Stomach (tissue), 9 donors: ENCODE measurements around the gene ARFIP1. TPM values are rescaled to one million over a fixed set of nuclear protein-coding genes. Genes with fewer than 3 reads are reported as not detected.

ENCODE experiments used
- DNase-seq, 2 donors: peaks; one replicate each; pipeline versions ENCODE4 v3.0.0 to v3.0.0-alpha.2; 2013 to 2019
- H3K27ac ChIP-seq, 5 donors: fragments of 200-600 bp in 4 of 5; sonication (generic) in 4 of 5; one replicate each; pipeline ENCODE4 v1.5.1; 2013 to 2019; ENCODE audit warnings: mild to moderate bottlenecking in 1 of 5, moderate library complexity in 1 of 5
- H3K27me3 ChIP-seq, 3 donors: fragments of 200-600 bp; sonication (generic); one replicate each; pipeline ENCODE4 v1.5.1; 2017 to 2019; ENCODE audit warnings: mixed run types in 1 of 3
- H3K36me3 ChIP-seq, 4 donors: fragments of 200-600 bp; sonication (generic); 1 replicate in 3 of 4; 2 replicates in 1 of 4; pipeline ENCODE4 v1.5.1; 2016 to 2019
- H3K4me1 ChIP-seq, 4 donors: fragments of 200-600 bp; sonication (generic); one replicate each; pipeline ENCODE4 v1.5.1; 2016 to 2019
- H3K4me3 ChIP-seq, 4 donors: fragments of 200-600 bp; sonication (generic) in 3 of 4; one replicate each; pipeline ENCODE4 v1.5.1; 2016 to 2019; ENCODE audit warnings: mild to moderate bottlenecking in 1 of 4
- H3K9me3 ChIP-seq, 4 donors: fragments of 200-600 bp; sonication (generic); one replicate each; pipeline ENCODE4 v1.5.1; 2016 to 2019
- EP300 ChIP-seq: sonication (generic); formaldehyde crosslinking; IDR thresholded peaks from one replicate; pipeline ENCODE4 v1.6.1; 2017; ENCODE audit warnings: antibody characterized with exemption
- POLR2A ChIP-seq, 4 donors: fragments of 450-650 bp; IDR thresholded peaks; one replicate each; pipeline ENCODE4 v1.6.1; 2016; ENCODE audit warnings: antibody characterized with exemption in 4 of 4, control low read depth in 2 of 4, mild to moderate bottlenecking in 1 of 4, moderate library complexity in 1 of 4
- POLR2AphosphoS5 ChIP-seq, 3 donors: sonication (generic); formaldehyde crosslinking; IDR thresholded peaks; one replicate each; pipeline ENCODE4 v1.6.1; 2016; ENCODE audit warnings: antibody characterized with exemption in 3 of 3
- WGBS, 5 donors: extraction: QIAGEN DNeasy Blood & Tissue Kit in 3 of 5; methylation state at CpG; one replicate each; pipeline versions ENCODE4 v1.1.5 to v1.1.7; 2013 to 2018; 5-methylcytosine and 5-hydroxymethylcytosine counted together
- intact Hi-C: fragments of 100-400 bp; cut with DNase I; formaldehyde crosslinking; loops from one replicate; pipeline ENCODE4 v1.15.1; 2023; ENCODE audit warnings: low total_unique reads
- polyA plus RNA-seq, 3 donors: library from polyadenylated mRNA; stranded (reverse); fragments of 200-250 nt; gene quantifications; one replicate each; pipeline ENCODE4 v1.2.3, GENCODE V29; 2013
- total RNA-seq, 5 donors: library from RNA; depleted of rRNA; stranded (reverse); fragments of >200 nt; gene quantifications; one replicate each; pipeline versions ENCODE4 v1.1.0 to v1.2.3, GENCODE V29; 2014 to 2016
- TF ChIP-seq, protein P1 (sequence below), 7 experiments: fragments of 450-650 bp in 4 of 7; fragments of 200-600 bp in 3 of 7; sonication (generic) in 3 of 7; IDR thresholded peaks; one replicate each; pipeline ENCODE4 v1.5.1; 2016 to 2019; ENCODE audit warnings: antibody characterized with exemption in 7 of 7, control low read depth in 2 of 7, mild to moderate bottlenecking in 1 of 7
- donor health status: healthy with polysubstance abuse.
- donor health status: Bipolar disorder and iron deficiency.
- donor health status: healthy.

Gene ARFIP1
- total and polyA plus RNA-seq, 8 donors: 15.3 to 103 (median 39.4) TPM

DNA sequence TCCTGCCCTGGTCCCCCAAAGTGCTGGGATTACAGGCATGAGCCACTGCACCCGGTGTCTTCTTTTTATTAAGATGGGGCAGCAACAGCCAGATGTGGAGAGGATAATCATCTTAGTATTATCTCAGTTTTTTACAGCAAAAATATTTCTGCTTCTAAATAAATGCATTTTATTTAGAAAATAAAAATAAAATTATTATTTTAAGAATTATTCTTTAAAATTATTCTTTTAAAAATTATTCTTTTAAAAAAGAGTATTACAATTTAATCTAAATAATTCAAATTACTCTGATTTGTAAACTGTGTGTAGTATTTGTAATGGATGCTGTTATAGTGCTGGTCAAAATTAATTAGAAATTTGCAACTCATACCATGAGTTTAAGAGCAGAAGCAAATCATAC, 67.6 kb downstream of the ARFIP1 start:
- H3K36me3 ChIP-seq: no peaks in the 10 kb centered on the region
- H3K4me3 ChIP-seq: no peak overlapping the region
- peaks cover 0 to 33% (median 7%) of the 10 kb centered on the region in 4 donors for H3K4me1 ChIP-seq
- H3K9me3 ChIP-seq: peaks cover 0 to 5% (median 1%) of the 10 kb centered on the region in 4 donors
- WGBS, 5 donors: 93 to 100% (median 94%) methylated on average over 1 of the region's 1 CpG
- intact Hi-C loops: loop anchor here (10.0 kb wide), 1 partner anchor 277 kb away; no protein-coding TSS in a partner anchor
- TF ChIP-seq EP300 (no peak), POLR2A (IDR thresholded peaks at IDR 0.05) (no peak), POLR2AphosphoS5 (IDR thresholded peaks at IDR 0.05) (no peak)
- TF ChIP-seq, protein P1, sequence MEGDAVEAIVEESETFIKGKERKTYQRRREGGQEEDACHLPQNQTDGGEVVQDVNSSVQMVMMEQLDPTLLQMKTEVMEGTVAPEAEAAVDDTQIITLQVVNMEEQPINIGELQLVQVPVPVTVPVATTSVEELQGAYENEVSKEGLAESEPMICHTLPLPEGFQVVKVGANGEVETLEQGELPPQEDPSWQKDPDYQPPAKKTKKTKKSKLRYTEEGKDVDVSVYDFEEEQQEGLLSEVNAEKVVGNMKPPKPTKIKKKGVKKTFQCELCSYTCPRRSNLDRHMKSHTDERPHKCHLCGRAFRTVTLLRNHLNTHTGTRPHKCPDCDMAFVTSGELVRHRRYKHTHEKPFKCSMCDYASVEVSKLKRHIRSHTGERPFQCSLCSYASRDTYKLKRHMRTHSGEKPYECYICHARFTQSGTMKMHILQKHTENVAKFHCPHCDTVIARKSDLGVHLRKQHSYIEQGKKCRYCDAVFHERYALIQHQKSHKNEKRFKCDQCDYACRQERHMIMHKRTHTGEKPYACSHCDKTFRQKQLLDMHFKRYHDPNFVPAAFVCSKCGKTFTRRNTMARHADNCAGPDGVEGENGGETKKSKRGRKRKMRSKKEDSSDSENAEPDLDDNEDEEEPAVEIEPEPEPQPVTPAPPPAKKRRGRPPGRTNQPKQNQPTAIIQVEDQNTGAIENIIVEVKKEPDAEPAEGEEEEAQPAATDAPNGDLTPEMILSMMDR (IDR thresholded peaks at IDR 0.05): no peak
- H3K27ac ChIP-seq: no peak overlapping the region
- H3K27me3 ChIP-seq: no peaks in the 10 kb centered on the region
- no peak for DNase-seq

DNA sequence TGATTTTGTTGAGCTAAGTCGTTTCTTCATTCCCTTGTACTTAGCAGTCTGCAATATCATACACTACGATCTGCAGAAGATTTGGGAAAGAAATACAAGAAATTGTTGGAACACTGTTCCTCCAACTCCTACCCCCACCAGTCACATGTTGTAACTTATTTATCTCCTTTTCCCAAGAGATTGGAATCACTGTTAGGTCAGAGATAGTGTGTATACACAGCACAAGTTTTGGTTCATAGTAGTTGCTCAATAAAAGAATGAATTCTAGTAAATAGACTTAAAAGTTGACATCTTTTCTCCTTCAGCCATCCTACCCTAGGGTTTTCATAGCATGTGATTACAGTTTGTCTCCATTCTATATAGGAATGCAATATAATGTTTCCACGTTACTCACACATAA, 68.8 kb downstream of the ARFIP1 start:
- TF ChIP-seq, protein P1 (IDR thresholded peaks at IDR 0.05): no peak
- TF ChIP-seq POLR2A (IDR thresholded peaks at IDR 0.05) (no peak), EP300 (no peak), POLR2AphosphoS5 (IDR thresholded peaks at IDR 0.05) (no peak)
- Histone ChIP-seq H3K27me3 (no peaks in the 10 kb centered on the region), H3K36me3 (peaks cover 0 to 5% (median 0%) of the 10 kb centered on the region in 4 donors), H3K4me3 (no peak overlapping the region), H3K9me3 (peaks cover 0 to 16% (median 10%) of the 10 kb centered on the region in 4 donors), H3K4me1 (peaks cover 0 to 28% (median 5%) of the 10 kb centered on the region in 4 donors), H3K27ac (no peak overlapping the region)
- DNase-seq: no peak
- WGBS, 5 donors: 91 to 98% (median 96%) methylated on average over 3 of the region's 3 CpGs
- intact Hi-C loops: loop anchor here (10.0 kb wide), 1 partner anchor 276 kb away; no protein-coding TSS in a partner anchor

DNA sequence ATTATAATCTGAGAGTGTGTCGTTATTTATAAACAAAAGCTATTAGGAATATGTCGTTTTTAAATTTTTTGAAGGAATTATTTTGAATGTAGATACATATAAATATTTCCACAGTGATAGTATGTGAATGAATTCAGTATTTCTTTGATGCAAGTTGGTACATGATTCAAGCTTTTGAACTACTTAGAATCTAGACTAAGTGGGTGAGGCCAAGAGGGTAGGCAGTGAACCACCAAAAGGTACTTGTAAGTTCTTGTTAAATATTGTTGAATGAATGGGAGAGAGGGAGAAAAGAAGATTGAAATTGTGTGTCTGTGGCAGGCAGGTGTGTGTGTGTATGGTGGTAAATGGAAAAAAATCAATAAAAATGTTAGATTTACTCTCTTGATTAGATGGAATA, 69.6 kb downstream of the ARFIP1 start:
- no peak overlapping the region for H3K4me3 ChIP-seq
- no peaks in the 10 kb centered on the region for H3K27me3 ChIP-seq
- H3K4me1 ChIP-seq: peaks cover 0 to 24% (median 4%) of the 10 kb centered on the region in 4 donors
- H3K36me3 ChIP-seq: peaks cover 0 to 5% (median 0%) of the 10 kb centered on the region in 4 donors
- TF ChIP-seq, protein P1 (IDR thresholded peaks at IDR 0.05): no peak
- TF ChIP-seq POLR2A (IDR thresholded peaks at IDR 0.05): no peak
- no peak for TF ChIP-seq POLR2AphosphoS5 (IDR thresholded peaks at IDR 0.05)
- no peak for TF ChIP-seq EP300
- no peak for DNase-seq
- intact Hi-C loops: loop anchor here (10.0 kb wide), 1 partner anchor 275 kb away; no protein-coding TSS in a partner anchor
- no peak overlapping the region for H3K27ac ChIP-seq
- WGBS, 5 donors: 76 to 94% (median 92%) methylated on average over 2 of the region's 2 CpGs
- peaks cover 0 to 24% (median 14%) of the 10 kb centered on the region in 4 donors for H3K9me3 ChIP-seq

DNA sequence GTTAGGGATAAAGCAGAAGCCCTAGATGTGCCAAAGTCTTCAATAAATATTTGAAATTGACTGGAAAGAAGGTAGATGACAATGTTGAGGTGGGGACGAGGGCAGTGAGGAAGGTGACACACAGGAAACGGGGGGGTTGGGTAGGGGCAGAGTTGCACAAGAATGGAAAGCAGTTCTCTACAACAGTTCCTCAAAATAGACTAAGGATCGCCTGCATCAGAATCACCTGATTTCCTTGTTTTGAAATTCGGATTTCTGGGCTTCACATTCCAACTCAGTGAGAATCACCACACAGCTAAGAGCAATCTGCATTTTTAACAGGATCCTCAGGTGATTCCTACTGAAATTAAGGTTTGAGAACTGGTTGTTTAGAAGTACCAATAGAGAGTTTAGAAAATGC, 70.6 kb downstream of the ARFIP1 start:
- peak in 1 of 2 donors; percentile 31 for DNase-seq
- WGBS, 5 donors: 42 to 54% (median 51%) methylated on average over 4 of the region's 4 CpGs

More for the DNA sequence above, 70.6 kb downstream of the ARFIP1 start:
- no peak overlapping the region for H3K4me3 ChIP-seq
- intact Hi-C loops: no loop called here
- peak overlapping the region in 1 of 5 donors; percentile 4 for H3K27ac ChIP-seq
- peaks cover 0 to 5% (median 0%) of the 10 kb centered on the region in 4 donors for H3K36me3 ChIP-seq
- H3K9me3 ChIP-seq: peaks cover 0 to 30% (median 16%) of the 10 kb centered on the region in 4 donors
- H3K27me3 ChIP-seq: no peaks in the 10 kb centered on the region
- TF ChIP-seq, protein P1 (IDR thresholded peaks at IDR 0.05): no peak
- TF ChIP-seq POLR2AphosphoS5 (IDR thresholded peaks at IDR 0.05) (no peak), POLR2A (IDR thresholded peaks at IDR 0.05) (no peak), EP300 (no peak)
- peaks cover 0 to 24% (median 4%) of the 10 kb centered on the region in 4 donors for H3K4me1 ChIP-seq
